A549 (cell line): ENCODE results near the gene C6. TPM values are rescaled to one million over a fixed set of nuclear protein-coding genes. Genes with fewer than 3 reads are reported as not detected.

Source experiments
- ATAC-seq, 2 experiments: fragments of 200-7000 bp in 1 of 2; fragments of >200 bp in 1 of 2; cut with Nextera tagmentation in 1 of 2; cut with Tn5 transposase in 1 of 2; 3 replicates each; pipeline versions ENCODE4 v1.8.0 to v1.9.1; 2018 to 2020; ENCODE audit warnings: mild to moderate bottlenecking in 1 of 2, moderate library complexity in 1 of 2
- CTCF ChIA-PET: fragments of 300-600 bp; sonication (Branson Sonifier 250); formaldehyde crosslinking; extraction: SDS; loops from one replicate; lab custom pipeline; 2021; ENCODE audit warnings: antibody characterized with exemption, inconsistent platforms; lab: Yijun Ruan, JAX
- POLR2A ChIA-PET: fragments of 350-600 bp; formaldehyde crosslinking; extraction: SDS; loops from one replicate; lab custom pipeline; 2021; ENCODE audit warnings: antibody characterized with exemption, inconsistent platforms; lab: Yijun Ruan, JAX
- DNase-seq, 2 experiments: peaks; one replicate each; pipeline versions ENCODE4 v3.0.0 to v3.0.0-alpha.2; 2011 to 2016; ENCODE audit warnings: low read depth in 1 of 2, low spot score in 1 of 2
- FAIRE-seq: peaks from 2 replicates; lab custom pipeline; 2011; peaks lifted over from hg19 to GRCh38; lab: Jason Lieb, UNC
- H3K27ac ChIP-seq, 2 experiments: fragments of >200 bp; sonication (Bioruptor Twin); formaldehyde crosslinking; 3 replicates each; pipeline ENCODE4 v1.5.1; 2016 to 2017
- H3K4me1 ChIP-seq: fragments of >200 bp; sonication (Bioruptor Twin); formaldehyde crosslinking; 3 replicates; pipeline ENCODE4 v1.6.1; 2016
- H3K4me2 ChIP-seq: fragments of >200 bp; sonication (Bioruptor Twin); formaldehyde crosslinking; 3 replicates; pipeline ENCODE4 v1.6.1; 2016
- H3K4me3 ChIP-seq: fragments of >200 bp; sonication (Bioruptor Twin); formaldehyde crosslinking; 3 replicates; pipeline ENCODE4 v1.5.1; 2016
- H3K9me3 ChIP-seq: fragments of >200 bp; sonication (Bioruptor Twin); formaldehyde crosslinking; 3 replicates; pipeline ENCODE4 v1.6.1; 2016
- BCL3 ChIP-seq: fragments of >200 bp; sonication (Bioruptor Twin); formaldehyde crosslinking; IDR thresholded peaks from 3 replicates; pipeline ENCODE4 v1.6.1; 2016
- BHLHE40 ChIP-seq: IDR thresholded peaks from 2 replicates; pipeline ENCODE4 v1.6.1; 2012; ENCODE audit warnings: low read depth, low read length, inconsistent platforms
- ELK1 ChIP-seq: fragments of 150-350 bp; IDR thresholded peaks from 2 replicates; pipeline ENCODE4 v1.6.1; 2014; ENCODE audit warnings: low read depth, mild to moderate bottlenecking, low read length
- FOXS1 ChIP-seq: fragments of 250-450 bp; sonication (Bioruptor Pico); IDR thresholded peaks from 2 replicates; pipeline ENCODE4 v1.5.0; 2020; ENCODE audit warnings: mild to moderate bottlenecking, moderate library complexity
- HES2 ChIP-seq: fragments of >200 bp; sonication (Bioruptor Twin); formaldehyde crosslinking; IDR thresholded peaks from 2 replicates; pipeline ENCODE4 v1.6.1; 2016
- JUNB ChIP-seq: fragments of >200 bp; sonication (Bioruptor Twin); formaldehyde crosslinking; IDR thresholded peaks from 2 replicates; pipeline ENCODE4 v1.6.1; 2016
- NFE2L2 ChIP-seq: fragments of 150-350 bp; conservative IDR thresholded peaks from 2 replicates; pipeline ENCODE4 v1.6.1; 2014; ENCODE audit warnings: low read length
- NPAS2 ChIP-seq: fragments of 250-450 bp; sonication (Bioruptor Pico); IDR thresholded peaks from 2 replicates; pipeline ENCODE4 v1.8.0; 2022; ENCODE audit warnings: mild to moderate bottlenecking, moderate library complexity, borderline replicate concordance
- RCOR1 ChIP-seq: fragments of 150-350 bp; IDR thresholded peaks from 2 replicates; pipeline ENCODE4 v1.6.1; 2014; ENCODE audit warnings: antibody characterized with exemption, low read length, low read depth
- SREBF2 ChIP-seq: fragments of 450-650 bp; IDR thresholded peaks from 2 replicates; pipeline ENCODE4 v1.6.1; 2014; ENCODE audit warnings: mild to moderate bottlenecking, moderate library complexity
- WGBS: methylation state at CpG from one replicate; pipeline ENCODE4 v1.1.6; 2017; ENCODE audit errors: missing lambda C conversion rate; 5-methylcytosine and 5-hydroxymethylcytosine counted together
- polyA plus RNA-seq, 4 experiments: library from polyadenylated mRNA; depleted of rRNA in 3 of 4; stranded (reverse); fragments of >200 nt; fragmentation: RNase III in 1 of 4; extraction: RNeasy Plus Mini Kit Qiagen cat#74134 plus additional on column Dnase treatment in 1 of 4; gene quantifications; 2 replicates in 3 of 4; 3 replicates in 1 of 4; pipeline ENCODE4 v1.2.3, GENCODE V29; 2011 to 2017

The C6 gene
- polyA plus RNA-seq, 2 of the 4 experiments (the other 2 are of a cell fraction), result not detected

GRCh38 chr5:41093803-41094202, 119.5 kb downstream of the C6 start:
- DNase-seq, result no peak
- ATAC-seq, result no peak
- no peak overlapping the region for H3K4me2 ChIP-seq
- WGBS, result 31% methylated on average over 1 of the region's 1 CpG
- H3K9me3 ChIP-seq, result no peaks in the 10 kb centered on the region
- H3K27ac ChIP-seq, result no peak overlapping the region
- peaks cover 7% of the 10 kb centered on the region; the same call in 1 of the 3 replicates for H3K4me1 ChIP-seq
- no peak for FAIRE-seq
- ChIA-PET POLR2A (no interaction called here), CTCF (no interaction called here)
- H3K4me3 ChIP-seq, result no peak overlapping the region
- TF ChIP-seq ELK1, result no peak
- TF ChIP-seq HES2, result no peak
- TF ChIP-seq SREBF2, result no peak
- no peak for TF ChIP-seq NFE2L2
- TF ChIP-seq BCL3, result no peak
- no peak for TF ChIP-seq BHLHE40
- no peak for TF ChIP-seq NPAS2
- TF ChIP-seq RCOR1, result no peak
- TF ChIP-seq JUNB, result no peak
- no peak for TF ChIP-seq FOXS1 (CRISPR knock-in tag)

Other genes with a start within 250 kb of the C6 start
- not detected in 2 replicates for gene MROH2B, start 142.2 kb downstream of the C6 start, polyA plus RNA-seq (2011; rRNA removed)
- gene MROH2B, start 142.2 kb downstream of the C6 start, polyA plus RNA-seq (2017; fragmentation: RNase III; extraction: RNeasy Plus Mini Kit Qiagen cat#74134 plus additional on column Dnase treatment), result not detected in 3 replicates